B cell (primary cell): ENCODE results near the gene SCN11A. TPM values are rescaled to one million over a fixed set of nuclear protein-coding genes. Genes with fewer than 3 reads are reported as not detected.

Experiments
- ATAC-seq: fragments of 200-7000 bp; cut with Tn5 transposase; one replicate; pipeline ENCODE4 v1.10.0; 2021; ENCODE audit warnings: low read depth, mild to moderate bottlenecking, moderate number of reproducible peaks, moderate library complexity
- CTCF ChIA-PET: fragments of 350-600 bp; sonication (Branson Sonifier 250); formaldehyde crosslinking; loops from one replicate; lab custom pipeline; 2021; ENCODE audit warnings: antibody characterized with exemption, inconsistent platforms; lab: Charles Lee
- POLR2A ChIA-PET: fragments of 350-600 bp; sonication (Branson Sonifier 250); formaldehyde crosslinking; loops from one replicate; lab custom pipeline; 2021; ENCODE audit warnings: antibody characterized with exemption; lab: Charles Lee
- DNase-seq: peaks from one replicate; pipeline ENCODE4 v3.0.0; 2013
- H2AFZ ChIP-seq: 2 replicates; pipeline ENCODE4 v1.6.1; 2012; ENCODE audit warnings: mild to moderate bottlenecking, low read depth, low read length; ENCODE audit not compliant: insufficient read depth, poor library complexity, severe bottlenecking
- H3K27ac ChIP-seq, 2 donors: 1 replicate in 1 of 2; 2 replicates in 1 of 2; pipeline ENCODE4 v1.5.1; 2012 to 2013; ENCODE audit warnings: low read length in 2 of 2, mild to moderate bottlenecking in 2 of 2, moderate library complexity in 1 of 2
- H3K27me3 ChIP-seq, 4 experiments: fragments of 200-600 bp in 1 of 4; sonication (generic) in 1 of 4; replicated peaks in 1 of 4; 1 replicate in 2 of 4; 2 replicates in 2 of 4; pipeline versions ENCODE4 v1.6.1 to v1.7.0; 2013 to 2016; ENCODE audit warnings: low read length in 3 of 4, mild to moderate bottlenecking in 2 of 4, mixed read lengths in 1 of 4, moderate library complexity in 1 of 4; ENCODE audit not compliant: insufficient read depth in 4 of 4, control insufficient read depth in 3 of 4; ENCODE audit errors: control extremely low read depth in 1 of 4
- H3K36me3 ChIP-seq, 2 experiments: replicated peaks in 1 of 2; 1 replicate in 1 of 2; 2 replicates in 1 of 2; pipeline versions ENCODE4 v1.6.1 to v1.7.1; 2013; ENCODE audit warnings: low read length in 1 of 2; ENCODE audit not compliant: insufficient read depth in 2 of 2, control insufficient read depth in 1 of 2; ENCODE audit errors: control extremely low read depth in 1 of 2, extremely low read depth in 1 of 2
- H3K4me1 ChIP-seq, 2 donors: fragments of 200-600 bp in 1 of 2; sonication (generic) in 1 of 2; 1 replicate in 1 of 2; 2 replicates in 1 of 2; pipeline versions ENCODE4 v1.5.1 to v1.6.1; 2013 to 2017; ENCODE audit warnings: low read length in 2 of 2; ENCODE audit not compliant: control insufficient read depth in 2 of 2, insufficient read depth in 2 of 2
- H3K4me2 ChIP-seq: replicated peaks from 2 replicates; pipeline ENCODE3; 2012; ENCODE audit warnings: mild to moderate bottlenecking, low read depth, low read length; ENCODE audit not compliant: poor library complexity, severe bottlenecking
- H3K4me3 ChIP-seq, 5 experiments: fragments of 200-600 bp in 1 of 5; sonication (generic) in 1 of 5; 1 replicate in 3 of 5; 2 replicates in 2 of 5; pipeline versions ENCODE4 v1.5.1 to v1.7.0; 2011 to 2016; ENCODE audit warnings: low read length in 4 of 5, mild to moderate bottlenecking in 4 of 5, low read depth in 2 of 5, control low read depth in 1 of 5, moderate library complexity in 1 of 5; ENCODE audit not compliant: insufficient read depth in 1 of 5; ENCODE audit errors: control extremely low read depth in 1 of 5, extremely low read depth in 1 of 5
- H3K79me2 ChIP-seq: fragments of 200-600 bp; sonication (generic); one replicate; pipeline ENCODE4 v1.6.0; 2016; ENCODE audit warnings: low read length; ENCODE audit not compliant: control insufficient read depth, insufficient read depth
- H3K9ac ChIP-seq: fragments of 200-600 bp; sonication (generic); 2 replicates; pipeline ENCODE4 v1.6.1; 2017; ENCODE audit warnings: mild to moderate bottlenecking, low read length, moderate library complexity
- H3K9me3 ChIP-seq, 3 donors: one replicate each; pipeline versions ENCODE4 v1.6.1 to v1.7.1; 2013; ENCODE audit warnings: low read length in 2 of 3; ENCODE audit not compliant: control insufficient read depth in 2 of 3, insufficient read depth in 1 of 3; ENCODE audit errors: control extremely low read depth in 1 of 3
- H4K20me1 ChIP-seq: 2 replicates; pipeline ENCODE4 v1.6.0; 2012; ENCODE audit warnings: mild to moderate bottlenecking, low read length; ENCODE audit not compliant: insufficient read depth, control insufficient read depth, poor library complexity, severe bottlenecking
- H3K27ac Mint-ChIP-seq: one replicate; pipeline ENCODE4 v1.8.0; 2021; ENCODE audit warnings: mixed read lengths
- H3K27me3 Mint-ChIP-seq: one replicate; pipeline ENCODE4 v1.8.0; 2021; ENCODE audit warnings: mixed read lengths
- H3K4me1 Mint-ChIP-seq: one replicate; pipeline ENCODE4 v1.8.0; 2021; ENCODE audit warnings: mixed read lengths
- H3K4me3 Mint-ChIP-seq: one replicate; pipeline ENCODE4 v1.8.0; 2021; ENCODE audit warnings: mixed read lengths
- H3K9me3 Mint-ChIP-seq: one replicate; pipeline ENCODE4 v1.8.0; 2022; ENCODE audit warnings: mixed read lengths; ENCODE audit not compliant: insufficient read depth
- EZH2 ChIP-seq: IDR thresholded peaks from 2 replicates; pipeline ENCODE4 v1.6.1; 2012; ENCODE audit warnings: borderline replicate concordance, low read depth, mild to moderate bottlenecking, moderate library complexity, low read length; ENCODE audit not compliant: insufficient read depth, poor library complexity, severe bottlenecking
- WGBS: methylation state at CpG from one replicate; pipeline ENCODE4 v1.1.5; 2013; ENCODE audit warnings: missing lambda C conversion rate; ENCODE audit not compliant: insufficient coverage; 5-methylcytosine and 5-hydroxymethylcytosine counted together
- intact Hi-C: fragments of 100-400 bp; cut with micrococcal nuclease; formaldehyde crosslinking; loops from one replicate; pipeline ENCODE4 v1.10.0; 2022
- polyA plus RNA-seq: library from polyadenylated mRNA; depleted of rRNA; stranded (reverse); fragments of >200 nt; gene quantifications from 2 replicates; pipeline ENCODE4 v1.2.3, GENCODE V29; 2012
- total RNA-seq, 2 donors: library from RNA; stranded (reverse); fragments of 120-200 nt in 1 of 2; gene quantifications; 1 replicate in 1 of 2; 2 replicates in 1 of 2; pipeline versions ENCODE4 v1.2.3 to v1.2.4, GENCODE V29; 2013 to 2022
- TF ChIP-seq, protein P1 (sequence below): fragments of 200-600 bp; IDR thresholded peaks from one replicate; pipeline ENCODE4 v1.8.0; 2022; ENCODE audit warnings: antibody characterized with exemption, mild to moderate bottlenecking

SCN11A gene
- total and polyA plus RNA-seq, 2 donors (not counting 1 experiment from before 2014, with no cell fraction given): 0.07 to 0.25 TPM

DNA sequence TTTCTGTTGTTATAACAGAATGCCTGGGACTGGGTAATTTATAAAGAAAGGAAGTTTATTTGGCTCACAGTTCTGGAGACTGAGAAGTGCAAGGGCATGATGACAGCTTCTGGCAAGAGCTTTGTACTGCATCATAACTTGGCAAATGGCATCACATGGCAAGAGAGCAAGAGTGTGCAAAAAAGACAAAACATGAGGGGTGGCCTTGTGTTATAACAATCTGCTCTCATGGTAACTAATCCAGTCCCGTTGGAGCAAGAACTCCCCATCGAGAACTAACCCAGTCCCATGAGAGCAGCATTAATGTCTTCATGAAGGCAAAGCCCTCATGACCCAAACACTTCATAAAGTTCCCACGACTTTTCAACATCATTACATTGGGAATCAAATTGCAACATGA, 23.2 kb downstream of the SCN11A start:
- H3K4me1 Mint-ChIP-seq: peaks cover 1% of the 10 kb centered on the region
- Histone ChIP-seq H3K4me2 (no peak overlapping the region), H3K4me3 (no peak overlapping the region), H3K27me3 (no peaks in the 10 kb centered on the region), H3K9me3 (no peaks in the 10 kb centered on the region), H3K36me3 (no peaks in the 10 kb centered on the region), H2AFZ (no peak overlapping the region), H3K4me1 (no peaks in the 10 kb centered on the region), H3K79me2 (no peaks in the 10 kb centered on the region), H4K20me1 (no peaks in the 10 kb centered on the region), H3K27ac (no peak overlapping the region), H3K9ac (no peak overlapping the region)
- 92% methylated on average over 2 of the region's 3 CpGs for WGBS
- no peak for TF ChIP-seq EZH2
- TF ChIP-seq, protein P1, sequence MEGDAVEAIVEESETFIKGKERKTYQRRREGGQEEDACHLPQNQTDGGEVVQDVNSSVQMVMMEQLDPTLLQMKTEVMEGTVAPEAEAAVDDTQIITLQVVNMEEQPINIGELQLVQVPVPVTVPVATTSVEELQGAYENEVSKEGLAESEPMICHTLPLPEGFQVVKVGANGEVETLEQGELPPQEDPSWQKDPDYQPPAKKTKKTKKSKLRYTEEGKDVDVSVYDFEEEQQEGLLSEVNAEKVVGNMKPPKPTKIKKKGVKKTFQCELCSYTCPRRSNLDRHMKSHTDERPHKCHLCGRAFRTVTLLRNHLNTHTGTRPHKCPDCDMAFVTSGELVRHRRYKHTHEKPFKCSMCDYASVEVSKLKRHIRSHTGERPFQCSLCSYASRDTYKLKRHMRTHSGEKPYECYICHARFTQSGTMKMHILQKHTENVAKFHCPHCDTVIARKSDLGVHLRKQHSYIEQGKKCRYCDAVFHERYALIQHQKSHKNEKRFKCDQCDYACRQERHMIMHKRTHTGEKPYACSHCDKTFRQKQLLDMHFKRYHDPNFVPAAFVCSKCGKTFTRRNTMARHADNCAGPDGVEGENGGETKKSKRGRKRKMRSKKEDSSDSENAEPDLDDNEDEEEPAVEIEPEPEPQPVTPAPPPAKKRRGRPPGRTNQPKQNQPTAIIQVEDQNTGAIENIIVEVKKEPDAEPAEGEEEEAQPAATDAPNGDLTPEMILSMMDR: no peak
- no peak for DNase-seq
- POLR2A ChIA-PET: no interaction called here
- ATAC-seq: no peak
- no peaks in the 10 kb centered on the region for H3K9me3 Mint-ChIP-seq
- H3K27me3 Mint-ChIP-seq: peaks cover 16% of the 10 kb centered on the region
- intact Hi-C loops: no loop called here
- CTCF ChIA-PET: no interaction called here
- H3K4me3 Mint-ChIP-seq: no peak overlapping the region
- no peak overlapping the region for H3K27ac Mint-ChIP-seq

DNA sequence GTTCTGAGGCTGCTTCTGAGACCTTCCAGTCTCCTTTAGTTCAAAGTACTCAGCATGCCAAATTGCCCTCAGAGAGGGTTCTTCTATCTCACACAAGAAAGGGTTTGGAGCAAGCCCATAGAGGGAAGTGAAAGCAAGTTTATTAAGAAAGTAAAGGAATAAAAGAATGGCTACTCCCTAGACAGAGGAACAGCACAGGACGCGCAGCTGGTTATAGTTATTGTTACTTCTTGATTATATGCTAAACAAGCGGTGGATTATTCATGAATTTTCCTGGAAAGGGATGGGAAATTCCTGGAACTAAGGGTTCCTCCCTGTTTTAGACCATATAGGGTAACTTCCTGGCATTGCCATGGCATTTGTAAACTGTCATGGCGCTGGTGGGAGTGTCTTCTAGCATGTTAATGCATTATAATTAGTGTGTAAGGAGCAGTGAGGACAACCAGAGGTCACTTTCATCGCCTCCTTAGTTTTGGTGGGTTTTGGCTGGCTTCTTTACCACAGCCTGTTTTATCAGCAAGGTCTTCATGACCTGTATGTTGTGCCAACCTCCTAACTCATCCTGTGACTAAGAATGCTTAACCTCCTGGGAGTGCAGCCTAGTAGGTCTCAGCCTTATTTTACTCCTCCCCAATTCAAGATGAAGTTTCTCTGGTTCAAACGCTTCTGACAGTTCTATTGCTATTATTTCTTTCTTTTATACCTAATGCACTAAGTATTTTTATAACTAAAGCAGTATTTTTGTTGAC, 26.3 kb downstream of the SCN11A start:
- 89% methylated on average over 1 of the region's 6 CpGs for WGBS
- ATAC-seq (no peak), DNase-seq (no peak)
- Histone ChIP-seq H3K9me3 (no peaks in the 10 kb centered on the region), H3K9ac (no peak overlapping the region), H3K27me3 (no peaks in the 10 kb centered on the region), H3K4me1 (no peaks in the 10 kb centered on the region), H3K4me3 (no peak overlapping the region), H3K79me2 (no peaks in the 10 kb centered on the region), H3K4me2 (no peak overlapping the region), H4K20me1 (no peaks in the 10 kb centered on the region), H2AFZ (no peak overlapping the region), H3K36me3 (no peaks in the 10 kb centered on the region), H3K27ac (no peak overlapping the region)
- CTCF ChIA-PET: no interaction called here
- no peak overlapping the region for H3K27ac Mint-ChIP-seq
- TF ChIP-seq, protein P1: no peak
- intact Hi-C loops: no loop called here
- H3K4me1 Mint-ChIP-seq: no peaks in the 10 kb centered on the region
- H3K27me3 Mint-ChIP-seq: peaks cover 12% of the 10 kb centered on the region
- H3K9me3 Mint-ChIP-seq: no peaks in the 10 kb centered on the region
- H3K4me3 Mint-ChIP-seq: no peak overlapping the region
- POLR2A ChIA-PET: no interaction called here
